Esophagus muscularis mucosa (tissue), 4 donors: ENCODE results near the gene SPTB.

Experiments
- CTCF ChIP-seq, 3 experiments: fragments of 200-600 bp in 2 of 3; fragments of 450-650 bp in 1 of 3; sonication (generic) in 2 of 3; IDR thresholded peaks; one replicate each; pipeline ENCODE4 v1.5.1; 2017 to 2019; ENCODE audit warnings: antibody characterized with exemption in 3 of 3, mild to moderate bottlenecking in 2 of 3, moderate library complexity in 1 of 3
- EP300 ChIP-seq: sonication (generic); formaldehyde crosslinking; IDR thresholded peaks from one replicate; pipeline ENCODE4 v1.6.1; 2017; ENCODE audit warnings: antibody characterized with exemption
- POLR2A ChIP-seq: fragments of 450-650 bp; IDR thresholded peaks from one replicate; pipeline ENCODE4 v1.6.1; 2017; ENCODE audit warnings: antibody characterized with exemption, moderate library complexity, mild to moderate bottlenecking, low read depth
- POLR2AphosphoS5 ChIP-seq, 2 donors: sonication (generic); formaldehyde crosslinking; IDR thresholded peaks; one replicate each; pipeline ENCODE4 v1.6.1; 2017; ENCODE audit warnings: antibody characterized with exemption in 2 of 2

GRCh38 chr14:64889352-64889751 is 9.6 kb upstream of the SPTB start:
- TF ChIP-seq CTCF (IDR thresholded peaks at IDR 0.05) (no peak), POLR2A (no peak), EP300 (no peak), POLR2AphosphoS5 (IDR thresholded peaks at IDR 0.05) (no peak)
